HG03558 (cell line): ENCODE results near the gene NTN4.
"Not testable (repeated sequence)": the region's sequence is repeated elsewhere in the genome, so short reads cannot be mapped to it uniquely, and the experiment has no call there.

Source experiments
- ATAC-seq: cut with Tn5 transposase; IDR thresholded peaks from one replicate; pipeline ENCODE4 v1.9.1; 2021; ENCODE audit warnings: moderate number of reproducible peaks; ENCODE audit not compliant: unreplicated experiment; ENCODE audit errors: extremely low read depth

Gene NTN4

GRCh38 chr12:95802482-95803270 is 12.1 kb upstream of the NTN4 start:
- ATAC-seq: no peak

GRCh38 chr12:95796982-95797289 is 6.4 kb upstream of the NTN4 start:
- no peak for ATAC-seq

- ATAC-seq: no peak
Observed at GRCh38 chr12:95796225-95796981, 5.8 kb upstream of the NTN4 start.

GRCh38 chr12:95790917-95791849 is 619 bp upstream of the NTN4 start:
- no peak for ATAC-seq

GRCh38 chr12:95789126-95790032 is 1.2 kb downstream of the NTN4 start:
- ATAC-seq: no peak

- no peak for ATAC-seq
Observed at GRCh38 chr12:95788637-95789036, 1.9 kb downstream of the NTN4 start.

GRCh38 chr12:95787274-95787818 is 3.2 kb downstream of the NTN4 start:
- no peak for ATAC-seq

GRCh38 chr12:95784915-95785314 is 5.6 kb downstream of the NTN4 start:
- ATAC-seq: no peak

GRCh38 chr12:95784286-95784685 is 6.3 kb downstream of the NTN4 start:
- ATAC-seq: no peak

GRCh38 chr12:95775466-95775865 is 15.1 kb downstream of the NTN4 start:
- not testable (repeated sequence) for ATAC-seq

GRCh38 chr12:95774311-95775045 is 16.1 kb downstream of the NTN4 start:
- no peak for ATAC-seq

GRCh38 chr12:95773320-95773719 is 17.2 kb downstream of the NTN4 start:
- ATAC-seq: no peak

GRCh38 chr12:95767703-95768102 is 22.9 kb downstream of the NTN4 start:
- no peak for ATAC-seq

GRCh38 chr12:95766356-95767019 is 24.1 kb downstream of the NTN4 start:
- ATAC-seq: no peak

- no peak for ATAC-seq
Observed at GRCh38 chr12:95764848-95765247, 25.7 kb downstream of the NTN4 start.

- no peak for ATAC-seq
Observed at GRCh38 chr12:95763809-95764253, 26.7 kb downstream of the NTN4 start.

GRCh38 chr12:95762123-95762785 is 28.3 kb downstream of the NTN4 start:
- no peak for ATAC-seq

- ATAC-seq: no peak
Observed at GRCh38 chr12:95760371-95760770, 30.2 kb downstream of the NTN4 start.
